ENCODE measurements around the gene CCDC188.

The CCDC188 gene

DNA sequence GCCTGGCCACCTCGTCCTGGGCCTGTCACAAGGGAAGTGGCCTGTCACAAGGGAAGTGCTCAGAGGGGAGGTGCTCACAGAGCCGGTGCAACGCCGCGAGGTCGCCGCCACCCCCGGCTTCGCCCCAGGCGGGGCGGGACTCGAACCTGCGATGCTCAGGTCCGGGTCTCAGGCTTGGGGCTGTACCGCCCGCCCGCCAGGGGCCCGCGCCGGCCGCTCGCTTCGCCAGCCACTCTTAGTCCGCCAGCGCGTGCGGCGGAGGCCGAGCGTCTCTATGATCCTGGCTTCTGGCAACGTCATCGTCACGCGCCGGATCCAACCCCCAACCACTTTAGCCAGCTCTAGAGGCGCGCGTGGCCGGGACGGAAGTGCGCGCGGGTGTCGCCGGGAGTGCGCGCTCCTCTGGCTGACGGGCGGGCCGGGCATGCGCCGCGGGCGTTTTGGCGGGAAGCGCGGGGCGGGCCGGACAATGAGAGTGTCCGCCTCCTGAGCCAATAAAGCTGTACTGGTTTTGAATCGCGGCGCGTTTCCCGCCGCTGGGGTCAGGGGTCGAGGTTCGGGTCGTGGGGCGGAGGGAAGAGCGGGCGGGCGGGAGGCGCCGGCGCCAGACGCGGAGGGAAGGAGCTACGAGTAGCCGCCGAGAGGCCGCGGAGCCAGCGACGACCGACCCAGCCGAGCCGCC is 33.8 kb downstream of the CCDC188 start, which contains the start of gene TRMT2A:
Gene TRMT2A (minus strand): TSS at position 276 of the 682 bp plus-strand sequence. CDS start 320 bp downstream, outside the sequence.
- CTCF ChIA-PET: interaction anchor here (1.1 to 2.2 kb wide), 2 partner anchors 9 to 12 kb away, joined by 3 to 10 read pairs; no protein-coding TSS in a partner anchor
- POLR2A ChIA-PET: interaction anchor here (0.6 to 1.6 kb wide), 5 partner anchors 10 to 756 kb away, joined by 3 to 4 read pairs (median 4); no protein-coding TSS in a partner anchor
- DNase-seq (ENCODE audit: extremely low spot score): peak; percentile 98
- TF ChIP-seq, protein P1, sequence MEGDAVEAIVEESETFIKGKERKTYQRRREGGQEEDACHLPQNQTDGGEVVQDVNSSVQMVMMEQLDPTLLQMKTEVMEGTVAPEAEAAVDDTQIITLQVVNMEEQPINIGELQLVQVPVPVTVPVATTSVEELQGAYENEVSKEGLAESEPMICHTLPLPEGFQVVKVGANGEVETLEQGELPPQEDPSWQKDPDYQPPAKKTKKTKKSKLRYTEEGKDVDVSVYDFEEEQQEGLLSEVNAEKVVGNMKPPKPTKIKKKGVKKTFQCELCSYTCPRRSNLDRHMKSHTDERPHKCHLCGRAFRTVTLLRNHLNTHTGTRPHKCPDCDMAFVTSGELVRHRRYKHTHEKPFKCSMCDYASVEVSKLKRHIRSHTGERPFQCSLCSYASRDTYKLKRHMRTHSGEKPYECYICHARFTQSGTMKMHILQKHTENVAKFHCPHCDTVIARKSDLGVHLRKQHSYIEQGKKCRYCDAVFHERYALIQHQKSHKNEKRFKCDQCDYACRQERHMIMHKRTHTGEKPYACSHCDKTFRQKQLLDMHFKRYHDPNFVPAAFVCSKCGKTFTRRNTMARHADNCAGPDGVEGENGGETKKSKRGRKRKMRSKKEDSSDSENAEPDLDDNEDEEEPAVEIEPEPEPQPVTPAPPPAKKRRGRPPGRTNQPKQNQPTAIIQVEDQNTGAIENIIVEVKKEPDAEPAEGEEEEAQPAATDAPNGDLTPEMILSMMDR (IDR thresholded peaks at IDR 0.05; ENCODE audit: control extremely low read depth, extremely low read depth, low read depth, missing control alignments): peak; percentile 4

DNA sequence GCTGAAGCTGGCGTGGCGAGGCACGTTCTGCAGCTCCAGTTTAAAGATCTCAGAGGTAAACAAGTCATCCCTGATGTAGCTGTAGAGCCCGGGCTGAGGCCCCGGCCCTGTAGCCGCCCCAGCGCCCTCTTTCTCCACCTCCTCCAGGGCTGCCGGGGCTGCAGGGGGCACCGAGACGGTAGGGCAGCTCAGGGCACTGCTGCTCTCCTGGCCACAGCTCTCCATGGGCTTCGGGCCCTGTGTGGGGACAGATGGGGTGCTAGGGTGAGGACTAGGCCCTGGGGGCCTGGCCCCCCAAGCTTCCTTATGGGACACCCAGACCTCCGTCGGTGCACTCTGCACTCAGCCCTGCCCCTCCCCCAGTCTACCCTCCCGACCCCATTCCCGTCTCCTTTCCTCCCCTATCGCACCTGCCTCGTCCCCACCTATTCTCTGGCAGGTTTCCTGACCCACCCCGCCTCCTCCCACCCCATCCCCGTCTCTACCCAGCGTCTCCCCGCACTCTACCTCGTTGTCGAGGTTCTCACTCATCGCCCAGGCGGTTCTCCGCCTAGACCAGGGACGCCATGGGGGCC is 34.4 kb downstream of the CCDC188 start:
- TF ChIP-seq, protein P1 (IDR thresholded peaks at IDR 0.05; ENCODE audit: control extremely low read depth, extremely low read depth, low read depth, missing control alignments): no peak
- DNase-seq (ENCODE audit: extremely low spot score): peak; percentile 43
- CTCF ChIA-PET: interaction anchor here (1.1 kb wide), 1 partner anchor 8 kb away, joined by 3 read pairs; no protein-coding TSS in a partner anchor
- POLR2A ChIA-PET: no interaction called here

DNA sequence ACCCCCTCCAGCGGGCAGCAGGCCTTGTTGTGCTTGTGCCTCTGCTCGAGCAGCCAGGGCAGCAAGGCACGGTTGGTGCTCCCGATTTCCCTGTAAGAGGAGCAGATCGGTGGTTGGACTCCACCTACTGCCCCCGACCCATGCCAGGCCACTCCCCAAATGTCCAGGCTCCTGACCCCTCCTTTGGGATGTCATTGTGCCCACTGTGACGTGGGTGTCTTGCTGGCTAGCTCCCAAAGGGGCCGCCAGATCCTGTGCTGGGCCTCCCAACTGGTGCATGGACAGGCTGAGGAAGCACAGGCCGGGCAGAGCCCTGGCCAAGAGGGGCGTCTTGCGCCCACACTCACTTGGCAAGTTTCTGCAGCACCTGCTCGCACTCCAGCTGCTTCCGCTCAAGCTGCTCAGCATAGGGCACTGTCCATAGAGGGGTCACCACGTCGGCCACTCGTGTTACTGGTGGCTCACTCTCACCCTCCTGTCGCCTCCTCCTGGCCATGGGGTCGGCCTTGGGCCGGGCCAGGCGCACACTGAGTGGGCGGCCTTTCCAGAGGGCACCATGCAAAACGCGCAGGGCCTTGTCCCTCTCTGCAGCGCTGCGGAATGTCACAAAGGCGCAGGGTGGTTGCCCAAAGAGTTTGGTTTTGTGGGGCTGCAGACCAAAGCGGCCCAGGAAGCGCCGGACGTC is 35.0 kb downstream of the CCDC188 start, which contains the start of gene RANBP1:
Gene RANBP1 (plus strand): TSS at position 414 of the 685 bp plus-strand sequence. CDS start 81 bp downstream, at position 495.
- ChIA-PET CTCF (no interaction called here), POLR2A (no interaction called here)
- no peak for DNase-seq (ENCODE audit: extremely low spot score)
- TF ChIP-seq, protein P1 (IDR thresholded peaks at IDR 0.05; ENCODE audit: control extremely low read depth, extremely low read depth, low read depth, missing control alignments): no peak

DNA sequence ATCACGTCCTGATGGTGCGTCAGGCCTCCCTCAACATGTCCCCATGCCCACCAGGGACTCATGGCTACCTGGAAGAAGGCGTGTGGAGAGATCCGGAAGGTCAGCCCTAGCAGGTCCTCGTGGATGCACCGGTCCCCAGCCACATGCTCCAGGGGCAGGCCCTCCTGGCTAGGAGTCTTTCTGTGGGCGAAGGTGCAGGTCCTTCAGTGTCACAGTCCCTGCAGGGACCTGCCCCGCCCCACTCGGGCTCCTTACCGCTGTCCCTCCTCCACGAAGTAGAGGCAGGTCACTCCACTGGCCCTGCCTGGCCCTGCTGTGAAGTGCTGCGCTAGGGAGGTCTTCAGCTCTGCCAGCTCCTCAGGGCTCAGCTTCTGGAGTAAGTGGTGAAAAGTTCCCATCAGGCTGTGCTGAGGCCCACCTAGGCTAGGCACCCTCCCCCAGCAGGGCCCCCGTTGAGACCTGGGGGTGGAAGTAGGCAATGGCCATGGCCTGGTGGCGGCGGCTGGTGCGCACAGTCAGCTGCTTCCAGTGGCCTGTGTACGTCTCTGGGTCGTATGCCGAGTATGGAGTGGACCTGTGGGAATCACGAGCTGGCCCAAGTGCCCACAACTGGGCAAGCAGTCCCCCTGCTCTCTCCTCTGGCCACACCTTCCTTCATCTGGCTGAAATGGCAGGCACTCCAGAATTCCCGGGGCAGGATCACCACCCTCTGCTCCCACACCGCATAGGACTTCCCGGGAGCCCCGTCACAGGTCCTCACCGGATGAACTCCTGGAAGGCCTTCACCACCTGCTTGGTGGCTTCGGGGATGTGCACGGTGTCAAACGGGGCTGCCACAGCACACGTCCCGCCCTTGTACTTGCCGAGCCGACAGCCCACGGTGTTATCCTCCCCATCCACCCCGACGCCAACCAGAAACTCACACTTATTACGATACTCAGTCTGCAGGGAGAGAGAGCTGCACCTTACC is 36.1 kb downstream of the CCDC188 start:
- CTCF ChIA-PET: no interaction called here
- DNase-seq (ENCODE audit: extremely low spot score): no peak
- POLR2A ChIA-PET: no interaction called here
- TF ChIP-seq, protein P1 (IDR thresholded peaks at IDR 0.05; ENCODE audit: control extremely low read depth, extremely low read depth, low read depth, missing control alignments): no peak

DNA sequence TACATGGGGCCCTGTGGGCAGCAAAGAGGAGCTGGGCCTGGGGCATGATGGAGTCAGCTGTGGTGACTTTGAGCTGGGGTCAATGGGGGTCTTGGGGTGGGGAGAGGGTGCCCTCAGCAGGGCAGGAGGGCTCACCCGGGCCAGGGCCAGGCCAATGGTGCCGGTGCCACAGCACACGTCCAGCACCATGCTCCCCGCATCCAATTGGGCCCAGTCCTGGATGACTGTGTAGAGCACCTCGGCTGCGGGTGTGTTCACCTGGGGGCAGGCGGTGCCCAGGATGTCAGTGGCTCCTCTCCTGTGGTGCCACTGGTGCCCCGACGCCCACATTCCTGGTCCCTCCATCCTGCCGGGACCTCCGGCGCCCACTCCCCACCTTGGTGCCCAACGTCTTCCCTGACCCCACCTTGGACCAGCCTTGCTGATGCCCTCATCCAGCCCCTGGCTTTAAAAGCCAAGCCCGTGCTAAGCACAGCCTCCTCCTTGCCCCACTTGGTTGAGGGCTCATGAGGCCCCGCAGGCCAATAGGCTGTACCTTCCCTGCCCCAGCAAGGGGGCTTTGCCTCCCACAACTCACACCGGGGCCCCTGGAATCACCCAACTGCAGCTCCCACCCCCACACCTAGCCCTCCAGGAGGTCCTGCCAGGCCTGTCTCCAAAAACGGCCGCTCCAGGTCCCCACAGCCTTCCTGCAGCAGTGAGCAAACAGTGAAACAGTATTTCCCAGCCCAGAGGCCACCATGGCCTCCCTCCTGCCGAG is 37.1 kb downstream of the CCDC188 start:
- CTCF ChIA-PET: no interaction called here

More for the DNA sequence above, 37.1 kb downstream of the CCDC188 start:
- POLR2A ChIA-PET: no interaction called here
- TF ChIP-seq, protein P1 (IDR thresholded peaks at IDR 0.05; ENCODE audit: control extremely low read depth, extremely low read depth, low read depth, missing control alignments): no peak
- DNase-seq (ENCODE audit: extremely low spot score): no peak
